ENCODE measurements around the gene JADE1. TPM values are rescaled to one million over a fixed set of nuclear protein-coding genes. Genes with fewer than 3 reads are reported as not detected.

The JADE1 gene
- total RNA-seq, 6 donors from 2014 or later: 26.2 to 46.5 (median 38.1) TPM

- H3K27me3 ChIP-seq: no peaks in the 10 kb centered on the region
- no peak overlapping the region for H3K4me3 ChIP-seq
- H3K9me3 ChIP-seq: no peaks in the 10 kb centered on the region
- no peaks in the 10 kb centered on the region for H3K4me1 ChIP-seq
- no peak for ATAC-seq (ENCODE audit: low FRiP score in 2 of 2)
- no peaks in the 10 kb centered on the region for H3K36me3 ChIP-seq
- DNase-seq: no peak
- TF ChIP-seq POLR2AphosphoS5 (IDR thresholded peaks at IDR 0.05) (no peak), POLR2A (IDR thresholded peaks at IDR 0.05) (no peak), EP300 (IDR thresholded peaks at IDR 0.05) (no peak), CTCF (IDR thresholded peaks at IDR 0.05) (no peak)
- no peak overlapping the region for H3K27ac ChIP-seq
These were observed 106.0 kb downstream of the JADE1 start for GRCh38 chr4:128915544-128915943.

- no peak for TF ChIP-seq CTCF (IDR thresholded peaks at IDR 0.05)
- TF ChIP-seq EP300 (IDR thresholded peaks at IDR 0.05): no peak
- TF ChIP-seq POLR2A (IDR thresholded peaks at IDR 0.05): no peak
- TF ChIP-seq POLR2AphosphoS5 (IDR thresholded peaks at IDR 0.05): peak in 1 of 2 donors; percentile 11
- WGBS, 2 donors: 74 to 84% methylated on average over 6 of the region's 6 CpGs
- peak overlapping the region; percentile 45 to 75 (median 58) for H3K27ac ChIP-seq
- H3K4me3 ChIP-seq: no peak overlapping the region
- DNase-seq (peak in 1 of 2 donors; percentile 68), ATAC-seq (ENCODE audit: low FRiP score in 2 of 2) (peak; percentile 80 to 90)
- no peaks in the 10 kb centered on the region for H3K27me3 ChIP-seq
- no peaks in the 10 kb centered on the region for H3K36me3 ChIP-seq
- no peaks in the 10 kb centered on the region for H3K9me3 ChIP-seq
- no peaks in the 10 kb centered on the region for H3K4me1 ChIP-seq
These were observed 107.3 kb downstream of the JADE1 start for GRCh38 chr4:128916832-128917231.

GRCh38 chr4:128917781-128918180 lies 108.3 kb downstream of the JADE1 start:
- Histone ChIP-seq H3K4me1 (no peaks in the 10 kb centered on the region), H3K36me3 (no peaks in the 10 kb centered on the region), H3K27ac (no peak overlapping the region), H3K9me3 (no peaks in the 10 kb centered on the region), H3K4me3 (no peak overlapping the region), H3K27me3 (no peaks in the 10 kb centered on the region)
- ATAC-seq (ENCODE audit: low FRiP score in 2 of 2): peak in 1 of 2 donors; percentile 33
- TF ChIP-seq POLR2A (IDR thresholded peaks at IDR 0.05): no peak
- no peak for TF ChIP-seq EP300 (IDR thresholded peaks at IDR 0.05)
- TF ChIP-seq POLR2AphosphoS5 (IDR thresholded peaks at IDR 0.05): no peak
- no peak for TF ChIP-seq CTCF (IDR thresholded peaks at IDR 0.05)
- no peak for DNase-seq
- WGBS, 2 donors: 59 to 72% methylated on average over 2 of the region's 2 CpGs

- WGBS, 2 donors: 77 to 79% methylated on average over 3 of the region's 3 CpGs
- no peaks in the 10 kb centered on the region for H3K27me3 ChIP-seq
- no peaks in the 10 kb centered on the region for H3K4me1 ChIP-seq
- no peak overlapping the region for H3K4me3 ChIP-seq
- H3K36me3 ChIP-seq: peaks cover 0 to 3% (median 0%) of the 10 kb centered on the region in 4 donors
- no peak for TF ChIP-seq CTCF (IDR thresholded peaks at IDR 0.05)
- no peak for TF ChIP-seq POLR2AphosphoS5 (IDR thresholded peaks at IDR 0.05)
- no peak for TF ChIP-seq EP300 (IDR thresholded peaks at IDR 0.05)
- TF ChIP-seq POLR2A (IDR thresholded peaks at IDR 0.05): no peak
- ATAC-seq (ENCODE audit: low FRiP score in 2 of 2) (no peak), DNase-seq (no peak)
- H3K27ac ChIP-seq: no peak overlapping the region
- no peaks in the 10 kb centered on the region for H3K9me3 ChIP-seq
These were observed 112.5 kb downstream of the JADE1 start for GRCh38 chr4:128921954-128922353.
